Caco-2 (cell line): Measurements from ENCODE around the gene OCEL1. TPM values are rescaled to one million over a fixed set of nuclear protein-coding genes. Genes with fewer than 3 reads are reported as not detected.
A peak's percentile ranks its signal among the peaks of the same experiment; 100 is the strongest.

Experiments used
- BruUV-seq: library from RNA; stranded (reverse); fragments of 400-500 nt; replicated peaks from 2 replicates; lab custom pipeline; 2021; lab: Mats Ljungman, UMichigan
- CTCF ChIA-PET: fragments of 300-600 bp; sonication (Branson Sonifier 250); formaldehyde crosslinking; loops from one replicate; lab custom pipeline; 2022; ENCODE audit warnings: antibody characterized with exemption; lab: Charles Lee
- POLR2A ChIA-PET: fragments of 300-600 bp; sonication (Branson Sonifier 250); formaldehyde crosslinking; loops from one replicate; lab custom pipeline; 2022; ENCODE audit warnings: antibody characterized with exemption; lab: Charles Lee
- DNase-seq, 2 experiments: peaks; one replicate each; pipeline versions ENCODE4 v3.0.0 to v3.0.0-alpha.2; 2020 to 2022
- H3K27me3 ChIP-seq: replicated peaks from 2 replicates; pipeline ENCODE4 v1.6.0; 2011; ENCODE audit warnings: low read length; ENCODE audit not compliant: control insufficient read depth, insufficient read depth
- H3K36me3 ChIP-seq: 2 replicates; pipeline ENCODE4 v1.5.1; 2011; ENCODE audit warnings: low read length; ENCODE audit not compliant: control insufficient read depth, insufficient read depth
- H3K4me1 ChIP-seq: fragments of 250-450 bp; sonication (Bioruptor Pico); 2 replicates; pipeline ENCODE4 v1.5.1; 2020; ENCODE audit warnings: mild to moderate bottlenecking
- H3K4me3 ChIP-seq: 2 replicates; pipeline ENCODE4 v1.5.1; 2011; ENCODE audit warnings: low read depth, mild to moderate bottlenecking, control low read depth, low read length
- H3K9me3 ChIP-seq: fragments of 250-450 bp; sonication (Bioruptor Pico); 2 replicates; pipeline ENCODE4 v1.5.1; 2020; ENCODE audit warnings: mild to moderate bottlenecking, moderate library complexity
- H3K27ac Mint-ChIP-seq: one replicate; pipeline ENCODE4 v1.8.0; 2022; ENCODE audit warnings: mixed read lengths; ENCODE audit not compliant: unreplicated experiment
- H3K27me3 Mint-ChIP-seq: one replicate; pipeline ENCODE4 v1.8.0; 2022; ENCODE audit warnings: mixed read lengths; ENCODE audit not compliant: insufficient read depth, unreplicated experiment
- H3K36me3 Mint-ChIP-seq: one replicate; pipeline ENCODE4 v1.8.0; 2022; ENCODE audit warnings: mild to moderate bottlenecking, mixed read lengths; ENCODE audit not compliant: insufficient read depth, unreplicated experiment
- H3K4me1 Mint-ChIP-seq: one replicate; pipeline ENCODE4 v1.8.0; 2022; ENCODE audit warnings: low read depth, mixed read lengths; ENCODE audit not compliant: unreplicated experiment
- H3K4me3 Mint-ChIP-seq: one replicate; pipeline ENCODE4 v1.8.0; 2022; ENCODE audit warnings: mild to moderate bottlenecking, moderate library complexity, mixed read lengths; ENCODE audit not compliant: unreplicated experiment
- H3K9me3 Mint-ChIP-seq: one replicate; pipeline ENCODE4 v1.8.0; 2022; ENCODE audit warnings: mixed read lengths; ENCODE audit not compliant: unreplicated experiment
- intact Hi-C: fragments of 100-400 bp; cut with micrococcal nuclease; formaldehyde crosslinking; loops from one replicate; pipeline ENCODE4 v1.10.0; 2022; ENCODE audit not compliant: unreplicated experiment
- total RNA-seq: library from RNA; stranded (reverse); gene quantifications from 2 replicates; pipeline ENCODE4 v1.2.3, GENCODE V29; 2022
- TF ChIP-seq, protein P1 (sequence below), 2 experiments: fragments of 200-600 bp in 1 of 2; IDR thresholded peaks; 1 replicate in 1 of 2; 2 replicates in 1 of 2; pipeline versions ENCODE4 v1.5.1 to v1.8.0; 2011 to 2022; ENCODE audit warnings: antibody characterized with exemption in 1 of 2, control low read depth in 1 of 2, inconsistent platforms in 1 of 2, low read depth in 1 of 2, low read length in 1 of 2, mild to moderate bottlenecking in 1 of 2, moderate library complexity in 1 of 2; ENCODE audit not compliant: insufficient read depth in 1 of 2, severe bottlenecking in 1 of 2, unreplicated experiment in 1 of 2

Gene OCEL1
- total RNA-seq, 1 experiment from 2014 or later = 14.9 TPM

DNA sequence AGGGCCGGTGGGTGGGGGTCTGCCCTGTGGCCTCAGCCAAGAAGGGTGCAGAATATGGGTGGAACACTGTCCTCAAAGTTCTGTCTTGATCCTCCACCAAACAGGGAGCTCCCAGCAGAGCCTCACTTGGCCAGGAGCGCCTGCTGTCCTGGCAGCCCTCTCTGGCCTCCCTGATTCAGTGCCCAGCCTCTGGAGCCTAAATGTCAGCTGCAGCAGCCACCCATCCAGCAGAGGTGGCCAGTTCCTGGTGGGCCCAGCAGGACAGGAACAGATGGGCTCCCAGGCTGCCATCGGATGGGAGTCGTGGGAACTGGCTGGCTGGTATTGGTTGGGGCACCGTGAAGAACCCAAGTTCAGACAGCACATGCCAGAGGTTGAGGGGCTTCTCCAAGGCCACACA is 12.7 kb upstream of the OCEL1 start:
- Mint-ChIP-seq H3K4me3 (no peak overlapping the region), H3K27me3 (no peaks in the 10 kb centered on the region), H3K9me3 (no peaks in the 10 kb centered on the region), H3K27ac (no peak overlapping the region), H3K4me1 (no peaks in the 10 kb centered on the region), H3K36me3 (peaks cover 38% of the 10 kb centered on the region)
- intact Hi-C loops = no loop called here
- H3K9me3 ChIP-seq = no peaks in the 10 kb centered on the region
- ChIA-PET POLR2A (no interaction called here), CTCF (no interaction called here)
- peaks cover 1% of the 10 kb centered on the region; the same call in 1 of the 2 replicates for H3K36me3 ChIP-seq
- BruUV-seq = no TSS peak
- no peak for DNase-seq
- H3K4me1 ChIP-seq = peaks cover 9% of the 10 kb centered on the region; the same call in 1 of the 2 replicates
- TF ChIP-seq, protein P1, sequence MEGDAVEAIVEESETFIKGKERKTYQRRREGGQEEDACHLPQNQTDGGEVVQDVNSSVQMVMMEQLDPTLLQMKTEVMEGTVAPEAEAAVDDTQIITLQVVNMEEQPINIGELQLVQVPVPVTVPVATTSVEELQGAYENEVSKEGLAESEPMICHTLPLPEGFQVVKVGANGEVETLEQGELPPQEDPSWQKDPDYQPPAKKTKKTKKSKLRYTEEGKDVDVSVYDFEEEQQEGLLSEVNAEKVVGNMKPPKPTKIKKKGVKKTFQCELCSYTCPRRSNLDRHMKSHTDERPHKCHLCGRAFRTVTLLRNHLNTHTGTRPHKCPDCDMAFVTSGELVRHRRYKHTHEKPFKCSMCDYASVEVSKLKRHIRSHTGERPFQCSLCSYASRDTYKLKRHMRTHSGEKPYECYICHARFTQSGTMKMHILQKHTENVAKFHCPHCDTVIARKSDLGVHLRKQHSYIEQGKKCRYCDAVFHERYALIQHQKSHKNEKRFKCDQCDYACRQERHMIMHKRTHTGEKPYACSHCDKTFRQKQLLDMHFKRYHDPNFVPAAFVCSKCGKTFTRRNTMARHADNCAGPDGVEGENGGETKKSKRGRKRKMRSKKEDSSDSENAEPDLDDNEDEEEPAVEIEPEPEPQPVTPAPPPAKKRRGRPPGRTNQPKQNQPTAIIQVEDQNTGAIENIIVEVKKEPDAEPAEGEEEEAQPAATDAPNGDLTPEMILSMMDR (IDR thresholded peaks at IDR 0.05; ENCODE audit: insufficient read depth in 1 of 2, low read depth in 1 of 2, low read length in 1 of 2, severe bottlenecking in 1 of 2, unreplicated experiment in 1 of 2) = no peak
- H3K27me3 ChIP-seq = no peaks in the 10 kb centered on the region
- H3K4me3 ChIP-seq = no peak overlapping the region

DNA sequence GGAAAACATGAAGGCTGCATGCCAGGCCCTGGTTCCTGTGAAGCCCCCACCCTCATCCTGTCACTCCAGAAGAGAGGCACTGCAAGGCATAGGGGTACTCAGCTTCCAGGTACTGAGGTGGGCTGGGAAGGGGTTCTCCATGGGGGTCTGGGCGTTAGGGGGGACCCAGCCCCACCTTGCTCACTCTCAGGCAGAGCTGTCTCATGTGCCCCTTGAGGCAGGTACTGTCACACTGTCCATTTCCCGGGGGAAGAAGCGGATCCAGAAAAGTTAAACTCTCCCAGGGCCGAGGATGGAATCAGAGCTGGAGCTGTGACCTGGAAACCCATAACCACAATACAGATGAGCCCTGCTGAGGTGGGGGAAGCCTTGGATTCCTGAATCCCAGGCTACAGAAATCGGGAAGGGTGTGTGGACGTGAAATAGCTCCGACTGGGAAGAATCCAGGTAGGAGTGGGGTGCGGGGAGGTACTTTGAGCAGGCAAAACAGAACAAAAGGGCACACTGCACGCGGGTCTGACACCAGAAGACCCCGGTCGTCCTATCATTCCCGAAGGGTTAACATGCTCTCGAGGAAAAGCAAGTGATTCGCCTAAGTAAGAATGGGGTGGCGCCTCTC is 11.4 kb upstream of the OCEL1 start:
- Histone ChIP-seq H3K27me3 (no peaks in the 10 kb centered on the region), H3K36me3 (peaks cover 3% of the 10 kb centered on the region; the same call in 1 of the 2 replicates), H3K4me1 (peaks cover 9% of the 10 kb centered on the region; the same call in 1 of the 2 replicates), H3K9me3 (no peaks in the 10 kb centered on the region), H3K4me3 (peak overlapping the region; percentile 86)
- H3K4me3 Mint-ChIP-seq = peak overlapping the region; percentile 95
- H3K4me1 Mint-ChIP-seq = no peaks in the 10 kb centered on the region
- POLR2A ChIA-PET = interaction anchor here (1.0 to 1.8 kb wide), 9 partner anchors 8 to 138 kb away, joined by 3 to 35 read pairs (median 5); partner anchors contain the start of genes BABAM1, DDA1, HAUS8 and MRPL34
- BruUV-seq = no TSS peak
- H3K27me3 Mint-ChIP-seq = no peaks in the 10 kb centered on the region
- TF ChIP-seq, protein P1 (IDR thresholded peaks at IDR 0.05; ENCODE audit: insufficient read depth in 1 of 2, low read depth in 1 of 2, low read length in 1 of 2, severe bottlenecking in 1 of 2, unreplicated experiment in 1 of 2) = no peak
- intact Hi-C loops = loop anchor here (1.0 kb wide), 1 partner anchor 53 kb away; the partner anchor contains the start of gene BABAM1
- H3K27ac Mint-ChIP-seq = peak overlapping the region; percentile 98
- CTCF ChIA-PET = interaction anchor here (0.6 to 1.6 kb wide), 7 partner anchors 12 to 216 kb away, joined by 3 to 10 read pairs (median 4); partner anchors contain the start of genes ANKLE1, MRPL34 and OCEL1
- H3K9me3 Mint-ChIP-seq = no peaks in the 10 kb centered on the region
- no peak for DNase-seq
- H3K36me3 Mint-ChIP-seq = peaks cover 38% of the 10 kb centered on the region

DNA sequence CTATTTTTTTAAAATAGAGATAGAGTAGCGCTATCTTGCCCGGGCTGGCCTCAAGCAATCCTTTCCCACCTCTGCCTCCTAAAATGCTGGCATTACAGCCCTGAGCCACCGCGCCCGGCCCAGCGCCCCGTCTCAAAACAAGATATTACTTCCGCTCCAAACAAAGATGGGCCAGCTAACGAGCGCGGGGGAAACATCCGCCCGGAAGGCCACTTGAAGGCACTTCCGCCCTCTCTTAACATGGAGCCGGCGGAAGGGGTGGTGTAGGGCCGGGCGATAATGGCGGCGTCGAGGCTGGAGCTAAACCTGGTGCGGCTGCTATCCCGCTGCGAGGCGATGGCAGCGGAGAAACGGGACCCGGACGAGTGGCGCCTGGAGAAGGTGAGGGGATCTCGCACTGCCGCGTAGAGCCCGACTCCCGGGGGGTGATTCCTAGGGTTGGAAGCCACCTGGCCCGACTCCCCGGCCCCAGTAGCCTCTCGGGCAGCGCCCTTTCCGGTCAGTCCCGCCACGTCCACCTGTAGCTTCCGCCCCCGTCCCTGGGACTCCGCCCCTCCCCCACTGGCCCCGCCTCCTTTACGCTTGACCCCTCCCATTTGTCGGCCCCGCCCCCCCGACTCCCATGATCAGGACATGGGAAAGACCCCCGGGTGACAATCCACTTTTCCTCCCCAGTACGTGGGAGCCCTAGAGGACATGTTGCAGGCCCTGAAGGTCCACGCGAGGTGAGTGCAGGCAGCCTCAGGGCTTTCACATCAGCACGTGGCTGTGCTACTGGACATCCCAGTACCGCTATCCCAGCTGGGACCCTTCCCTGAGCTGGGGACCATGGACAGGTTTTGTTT is 10.7 kb upstream of the OCEL1 start, which contains the start of gene USE1:
Gene USE1 (plus strand): TSS at position 231 of the 845 bp plus-strand sequence. CDS start 49 bp downstream, at position 280.
- H3K27me3 Mint-ChIP-seq = no peaks in the 10 kb centered on the region
- peak within 1 kb of the TSS; percentile 95 for H3K4me3 Mint-ChIP-seq
- DNase-seq = peak; percentile 87 to 89
- peaks cover 43% of the 10 kb centered on the region for H3K36me3 Mint-ChIP-seq
- Histone ChIP-seq H3K36me3 (peaks cover 3% of the 10 kb centered on the region; the same call in 1 of the 2 replicates), H3K4me3 (peak within 1 kb of the TSS; percentile 86), H3K27me3 (no peaks in the 10 kb centered on the region), H3K4me1 (peaks cover 11% of the 10 kb centered on the region; the same call in 1 of the 2 replicates), H3K9me3 (no peaks in the 10 kb centered on the region)
- peak within 1 kb of the TSS; percentile 98 for H3K27ac Mint-ChIP-seq
- ChIA-PET CTCF (interaction anchor here (0.5 to 1.6 kb wide), 8 partner anchors 11 to 215 kb away, joined by 3 to 10 read pairs (median 4); partner anchors contain the start of genes ANKLE1 and OCEL1), POLR2A (interaction anchor here (0.5 to 1.8 kb wide), 14 partner anchors 9 to 862 kb away, joined by 3 to 35 read pairs (median 4); partner anchors contain the start of genes ANKLE1, BABAM1, DDA1 and HAUS8)
- intact Hi-C loops = loop anchor here (1.0 kb wide), 1 partner anchor 52 kb away; the partner anchor contains the start of gene BABAM1
- TSS peak; percentile 83 for BruUV-seq
- TF ChIP-seq, protein P1 (IDR thresholded peaks at IDR 0.05; ENCODE audit: insufficient read depth in 1 of 2, low read depth in 1 of 2, low read length in 1 of 2, severe bottlenecking in 1 of 2, unreplicated experiment in 1 of 2) = no peak
- no peaks in the 10 kb centered on the region for H3K4me1 Mint-ChIP-seq
- H3K9me3 Mint-ChIP-seq = no peaks in the 10 kb centered on the region
